K562 (cell line): ENCODE measurements around the gene CBFA2T2. TPM values are rescaled to one million over a fixed set of nuclear protein-coding genes. Genes with fewer than 3 reads are reported as not detected.

Experiments
- ATAC-seq: fragments of 200-7000 bp; cut with Tn5 transposase; 3 replicates; pipeline ENCODE4 v1.9.1; 2020; ENCODE audit warnings: moderate library complexity
- BruUV-seq: library from RNA; stranded (reverse); fragments of 400-500 nt; replicated peaks from 2 replicates; lab custom pipeline; 2021; lab: Mats Ljungman, UMichigan
- CTCF ChIA-PET: fragments of 300-600 bp; formaldehyde crosslinking; extraction: SDS; loops from one replicate; lab custom pipeline; 2021; ENCODE audit warnings: low intra/inter-chr PET ratio; lab: Yijun Ruan, JAX
- POLR2A ChIA-PET: fragments of 300-600, 350-650 bp; sonication (Branson Sonifier 250); formaldehyde crosslinking; extraction: SDS; loops from one replicate; lab custom pipeline; 2021; ENCODE audit warnings: antibody characterized with exemption, inconsistent platforms; lab: Yijun Ruan, JAX
- DNase-seq, 4 experiments: peaks; one replicate each; pipeline versions ENCODE4 v3.0.0 to v3.0.0-alpha.2; 2011 to 2018; ENCODE audit warnings: low spot score in 3 of 4, mixed read lengths in 3 of 4; ENCODE audit errors: extremely low read depth in 1 of 4
- FAIRE-seq: peaks from 2 replicates; lab custom pipeline; 2011; peaks lifted over from hg19 to GRCh38; lab: Jason Lieb, UNC
- H2AFZ ChIP-seq: 2 replicates; pipeline ENCODE4 v1.6.0; 2011; ENCODE audit warnings: low read depth, low read length, control low read depth, inconsistent platforms
- H3K27ac ChIP-seq: fragments of 200-600 bp; 3 replicates; pipeline ENCODE4 v1.8.0; 2011; ENCODE audit warnings: low read depth, mild to moderate bottlenecking, control low read depth, inconsistent platforms, low read length, moderate library complexity, mixed read lengths; ENCODE audit errors: extremely low read depth
- H3K27me3 ChIP-seq, 2 experiments: fragments of 300-600 bp in 1 of 2; 2 replicates in 1 of 2; 3 replicates in 1 of 2; pipeline versions ENCODE4 v1.6.0 to v1.8.0; 2011; ENCODE audit warnings: inconsistent platforms in 2 of 2, low read length in 2 of 2, mild to moderate bottlenecking in 1 of 2, mixed read lengths in 1 of 2, moderate library complexity in 1 of 2; ENCODE audit not compliant: control insufficient read depth in 2 of 2, insufficient read depth in 2 of 2
- H3K36me3 ChIP-seq: fragments of 300-600 bp; 3 replicates; pipeline ENCODE4 v1.8.0; 2011; ENCODE audit warnings: mild to moderate bottlenecking, low read length, inconsistent platforms; ENCODE audit not compliant: control insufficient read depth, insufficient read depth
- H3K4me1 ChIP-seq, 2 experiments: fragments of 200-600 bp in 1 of 2; replicated peaks in 1 of 2; 2 replicates in 1 of 2; 3 replicates in 1 of 2; pipeline versions ENCODE4 v1.5.1 to v1.8.0; 2011; ENCODE audit warnings: inconsistent platforms in 2 of 2, low read length in 2 of 2, mild to moderate bottlenecking in 1 of 2, mixed read lengths in 1 of 2, moderate library complexity in 1 of 2; ENCODE audit not compliant: control insufficient read depth in 2 of 2, insufficient read depth in 2 of 2
- H3K4me2 ChIP-seq: 2 replicates; pipeline ENCODE4 v1.6.1; 2011; ENCODE audit warnings: low read length, control low read depth, inconsistent platforms, mixed read lengths; ENCODE audit not compliant: insufficient read depth
- H3K4me3 ChIP-seq: fragments of 200-600 bp; sonication (generic), shearing (Covaris generic); 2 replicates; pipeline ENCODE4 v1.5.1; 2016; ENCODE audit warnings: control low read depth, inconsistent platforms
- H3K79me2 ChIP-seq: fragments of 200-600 bp; 3 replicates; pipeline ENCODE4 v1.8.0; 2011; ENCODE audit warnings: low read length, inconsistent platforms; ENCODE audit not compliant: control insufficient read depth, insufficient read depth
- H3K9ac ChIP-seq, 2 experiments: 2 replicates each; pipeline versions ENCODE4 v1.6.0 to v1.6.1; 2011; ENCODE audit warnings: low read depth in 2 of 2, low read length in 2 of 2, control low read depth in 1 of 2, inconsistent platforms in 1 of 2, mild to moderate bottlenecking in 1 of 2, mixed read lengths in 1 of 2; ENCODE audit not compliant: insufficient read depth in 1 of 2
- H3K9me1 ChIP-seq: one replicate; pipeline ENCODE4 v1.6.0; 2011; ENCODE audit warnings: inconsistent platforms, mild to moderate bottlenecking, low read length, moderate library complexity; ENCODE audit not compliant: control insufficient read depth, insufficient read depth
- H3K9me3 ChIP-seq: replicated peaks from 2 replicates; pipeline ENCODE4 v1.5.1; 2011; ENCODE audit warnings: low read depth, low read length, inconsistent platforms; ENCODE audit not compliant: control insufficient read depth, insufficient read depth
- H4K20me1 ChIP-seq: replicated peaks from 2 replicates; pipeline ENCODE4 v1.6.1; 2011; ENCODE audit warnings: low read length, inconsistent platforms, mixed read lengths; ENCODE audit not compliant: control insufficient read depth, insufficient read depth
- GATA2 ChIP-seq: sonication (generic); formaldehyde crosslinking; IDR thresholded peaks from 2 replicates; pipeline ENCODE4 v1.4.0; 2020; ENCODE audit warnings: mild to moderate bottlenecking, missing genetic modification reagents
- GTF2F1 ChIP-seq: IDR thresholded peaks from 2 replicates; pipeline ENCODE4 v1.6.1; 2011; ENCODE audit warnings: low read depth, low read length, improper control_type of control experiment
- KDM5B ChIP-seq: fragments of 200-600 bp; sonication (generic); IDR thresholded peaks from 2 replicates; pipeline ENCODE4 v1.6.1; 2012; ENCODE audit warnings: low read depth, mild to moderate bottlenecking, moderate library complexity, low read length, control low read depth, inconsistent platforms; ENCODE audit not compliant: insufficient replicate concordance
- MCM3 ChIP-seq: fragments of 450-650 bp; IDR thresholded peaks from 2 replicates; pipeline ENCODE4 v1.6.1; 2016
- PATZ1 ChIP-seq: fragments of 250-450 bp; sonication (Bioruptor Pico); IDR thresholded peaks from 2 replicates; pipeline ENCODE4 v1.5.0; 2020; ENCODE audit warnings: mild to moderate bottlenecking, borderline replicate concordance
- PTBP1 ChIP-seq: fragments of 200-400 bp; formaldehyde crosslinking; IDR thresholded peaks from 2 replicates; pipeline ENCODE4 v1.6.1; 2017; ENCODE audit warnings: low read depth, low read length
- SRF ChIP-seq, 2 experiments: fragments of 250-450, 450-650 bp in 1 of 2; sonication (Bioruptor Pico) in 1 of 2; sonication (generic) in 1 of 2; formaldehyde crosslinking; IDR thresholded peaks; 2 replicates each; pipeline versions ENCODE4 v1.5.0 to v1.5.1; 2020 to 2022; ENCODE audit warnings: mild to moderate bottlenecking in 1 of 2, missing genetic modification reagents in 1 of 2
- VEZF1 ChIP-seq: fragments of 200-800 bp; sonication (Bioruptor generic); IDR thresholded peaks from 2 replicates; pipeline ENCODE4 v1.6.1; 2017; ENCODE audit warnings: missing genetic modification characterization, missing compliant biosample characterization
- ZNF253 ChIP-seq: fragments of 250-450 bp; sonication (Bioruptor Pico); conservative IDR thresholded peaks from 2 replicates; pipeline ENCODE4 v1.6.1; 2021; ENCODE audit warnings: mild to moderate bottlenecking
- ZSCAN32 ChIP-seq: fragments of 450-650 bp; formaldehyde crosslinking; IDR thresholded peaks from 2 replicates; pipeline ENCODE4 v1.4.0; 2020; ENCODE audit warnings: mild to moderate bottlenecking, moderate library complexity
- WGBS: fragments of 100-300 bp; shearing (Covaris generic); methylation state at CpG from one replicate; pipeline ENCODE4 v1.1.6; 2016; ENCODE audit warnings: low coverage, mixed read lengths; ENCODE audit not compliant: insufficient coverage; ENCODE audit errors: missing lambda C conversion rate; 5-methylcytosine and 5-hydroxymethylcytosine counted together
- in situ Hi-C: fragments of 300-500 bp; cut with MboI; formaldehyde crosslinking; loops from 4 replicates; pipeline ENCODE4 v1.15.0; 2018; ENCODE audit warnings: inconsistent platforms, mixed read lengths
- intact Hi-C: fragments of 100-400 bp; cut with micrococcal nuclease; formaldehyde crosslinking; loops from 2 replicates; pipeline ENCODE4 v1.14.2; 2022
- polyA plus RNA-seq, 8 experiments: library from polyadenylated mRNA; depleted of rRNA in 4 of 8; stranded (reverse) in 5 of 8; unstranded in 3 of 8; fragments of >200 nt; fragmentation: Nextera tagmentation in 2 of 8; fragmentation: Illumina TruSeq in 1 of 8; extraction: Ambion mirVana in 2 of 8; extraction: Trizol in 1 of 8; gene quantifications; 2 replicates each; pipeline versions ENCODE4 v1.2.1 to v1.2.3, GENCODE V29; 2011 to 2014; ENCODE audit warnings: inconsistent platforms in 1 of 8, missing spikeins in 1 of 8
- total RNA-seq, 7 experiments: library from RNA; depleted of rRNA in 6 of 7; stranded (reverse); fragments of >200 nt in 6 of 7; fragmentation: Illumina TruSeq in 2 of 7; extraction: Trizol in 2 of 7; gene quantifications; 2 replicates each; pipeline versions ENCODE4 v1.2.1 to v1.2.3, GENCODE V29; 2011 to 2021; ENCODE audit warnings: low replicate concordance in 1 of 7

CBFA2T2 gene
- total and polyA plus RNA-seq, 9 of the 15 experiments (the other 6 are each of a cell fraction or from before 2014, with no cell fraction given): 0.27 to 9.6 (median 5.8) TPM

GRCh38 chr20:33612001-33612400 lies 122.1 kb downstream of the CBFA2T2 start:
- H3K36me3 ChIP-seq: peaks cover 53% of the 10 kb centered on the region
- no peak for TF ChIP-seq ZNF253 (CRISPR knock-in tag)
- no peak for TF ChIP-seq PATZ1 (CRISPR knock-in tag)
- TF ChIP-seq VEZF1 (CRISPR knock-in tag): no peak
- no peak for TF ChIP-seq ZSCAN32 (CRISPR knock-in tag)
- no peak for TF ChIP-seq KDM5B
- no peak for TF ChIP-seq GTF2F1
- TF ChIP-seq MCM3: no peak
- TF ChIP-seq SRF (CRISPR knock-in tag; IDR thresholded peaks at IDR 0.05): no peak
- TF ChIP-seq PTBP1: no peak
- no peak for TF ChIP-seq GATA2 (CRISPR knock-in tag)
- no peak overlapping the region for H3K4me3 ChIP-seq
- H3K4me1 ChIP-seq: no peaks in the 10 kb centered on the region
- H2AFZ ChIP-seq: no peak overlapping the region
- H3K27me3 ChIP-seq: no peaks in the 10 kb centered on the region
- H3K9ac ChIP-seq: no peak overlapping the region
- no peak for ATAC-seq
- H3K9me1 ChIP-seq: no peaks in the 10 kb centered on the region
- in situ Hi-C loops: no loop called here
- no peaks in the 10 kb centered on the region for H4K20me1 ChIP-seq
- no peaks in the 10 kb centered on the region for H3K79me2 ChIP-seq
- H3K27ac ChIP-seq: no peak overlapping the region
- intact Hi-C loops: no loop called here
- BruUV-seq: no TSS peak
- FAIRE-seq: no peak
- H3K9me3 ChIP-seq: no peaks in the 10 kb centered on the region
- ChIA-PET POLR2A (no interaction called here), CTCF (no interaction called here)
- no peak overlapping the region for H3K4me2 ChIP-seq
- WGBS: 58% methylated on average over 4 of the region's 4 CpGs
- DNase-seq: no peak
